ENCODE measurements around the gene FTH1.

FTH1 gene

GRCh38 chr11:61948505-61948904 is 18.9 kb downstream of the FTH1 start:
- DNase-seq (ENCODE audit: low read depth), result no peak

- DNase-seq (ENCODE audit: low read depth), result peak; percentile 46
These were observed 19.8 kb downstream of the FTH1 start for GRCh38 chr11:61947486-61948210.

GRCh38 chr11:61946894-61947293 is 20.5 kb downstream of the FTH1 start:
- no peak for DNase-seq (ENCODE audit: low read depth)

GRCh38 chr11:61945191-61945590 is 22.2 kb downstream of the FTH1 start:
- no peak for DNase-seq (ENCODE audit: low read depth)

- no peak for DNase-seq (ENCODE audit: low read depth)
These were observed 27.0 kb downstream of the FTH1 start for GRCh38 chr11:61940466-61940865.

- DNase-seq (ENCODE audit: low read depth), result no peak
These were observed 31.6 kb downstream of the FTH1 start for GRCh38 chr11:61935861-61936260.

- no peak for DNase-seq (ENCODE audit: low read depth)
These were observed 36.5 kb downstream of the FTH1 start for GRCh38 chr11:61930933-61931332.

GRCh38 chr11:61928606-61929005 is 38.8 kb downstream of the FTH1 start:
- no peak for DNase-seq (ENCODE audit: low read depth)

GRCh38 chr11:61927501-61927900 is 39.9 kb downstream of the FTH1 start:
- no peak for DNase-seq (ENCODE audit: low read depth)

- no peak for DNase-seq (ENCODE audit: low read depth)
These were observed 41.2 kb downstream of the FTH1 start for GRCh38 chr11:61926235-61926634.

GRCh38 chr11:61925736-61926135 is 41.7 kb downstream of the FTH1 start:
- no peak for DNase-seq (ENCODE audit: low read depth)

GRCh38 chr11:61924064-61924455 is 43.4 kb downstream of the FTH1 start:
- DNase-seq (ENCODE audit: low read depth), result no peak

GRCh38 chr11:61923166-61924063 is 44.0 kb downstream of the FTH1 start:
- no peak for DNase-seq (ENCODE audit: low read depth)

- no peak for DNase-seq (ENCODE audit: low read depth)
These were observed 44.9 kb downstream of the FTH1 start for GRCh38 chr11:61922539-61922938.

GRCh38 chr11:61921446-61921845 is 46.0 kb downstream of the FTH1 start:
- DNase-seq (ENCODE audit: low read depth), result no peak

- no peak for DNase-seq (ENCODE audit: low read depth)
These were observed 47.5 kb downstream of the FTH1 start for GRCh38 chr11:61919705-61920631.

- no peak for DNase-seq (ENCODE audit: low read depth)
These were observed 48.3 kb downstream of the FTH1 start for GRCh38 chr11:61918938-61919704.

GRCh38 chr11:61918251-61918937 is 49.0 kb downstream of the FTH1 start:
- DNase-seq (ENCODE audit: low read depth), result no peak

- no peak for DNase-seq (ENCODE audit: low read depth)
These were observed 49.9 kb downstream of the FTH1 start, which contains the start of gene RAB3IL1 for GRCh38 chr11:61917334-61918109. RAB3IL1 (minus strand) TSS chr11:61917566; CDS start chr11:61917367, 199 bp downstream.

All from stimulated activated CD8-positive, alpha-beta memory T cell treated with anti-CD3 and anti-CD28 coated beads, Interleukin-12 subunit alpha, Interleukin-12 subunit beta, amount 100 ng/mL, for 1 hour (primary cell).